H9 (cell line): ENCODE data around the gene DHX30. TPM values are rescaled to one million over a fixed set of nuclear protein-coding genes. Genes with fewer than 3 reads are reported as not detected.
"Not testable (repeated sequence)": the region's sequence is repeated elsewhere in the genome, so short reads cannot be mapped to it uniquely, and the experiment has no call there.

ENCODE experiments used
- DNase-seq: peaks from one replicate; pipeline ENCODE4 v3.0.0-alpha.2; 2017
- H2AFZ ChIP-seq: one replicate; pipeline ENCODE4 v1.6.1; 2013; ENCODE audit warnings: mild to moderate bottlenecking, low read length, control low read depth, moderate library complexity
- H2AK5ac ChIP-seq: 2 replicates; pipeline ENCODE4 v1.6.1; 2013; ENCODE audit warnings: low read length, control low read depth, mixed read lengths; ENCODE audit not compliant: insufficient read length
- H2BK120ac ChIP-seq: one replicate; pipeline ENCODE4 v1.6.1; 2013; ENCODE audit warnings: low read depth, mild to moderate bottlenecking, low read length, control low read depth, inconsistent platforms; ENCODE audit not compliant: poor library complexity, severe bottlenecking
- H2BK12ac ChIP-seq: 2 replicates; pipeline ENCODE4 v1.6.1; 2013; ENCODE audit warnings: low read length, control low read depth, mixed read lengths, low read depth; ENCODE audit not compliant: insufficient read length
- H2BK15ac ChIP-seq: 2 replicates; pipeline ENCODE4 v1.6.1; 2013; ENCODE audit warnings: low read depth, low read length, control low read depth
- H2BK20ac ChIP-seq: one replicate; pipeline ENCODE4 v1.6.1; 2013; ENCODE audit warnings: low read depth, mild to moderate bottlenecking, low read length, control low read depth, inconsistent platforms; ENCODE audit not compliant: poor library complexity, severe bottlenecking
- H2BK5ac ChIP-seq: 2 replicates; pipeline ENCODE4 v1.6.1; 2013; ENCODE audit warnings: low read length, control low read depth, mixed read lengths; ENCODE audit not compliant: insufficient read length
- H3K14ac ChIP-seq: 2 replicates; pipeline ENCODE4 v1.6.1; 2013; ENCODE audit warnings: low read length, control low read depth; ENCODE audit not compliant: insufficient read depth
- H3K18ac ChIP-seq: 2 replicates; pipeline ENCODE4 v1.6.1; 2013; ENCODE audit warnings: low read depth, mild to moderate bottlenecking, mixed read lengths, low read length, control low read depth; ENCODE audit not compliant: insufficient read length
- H3K23ac ChIP-seq: 2 replicates; pipeline ENCODE4 v1.6.1; 2013; ENCODE audit warnings: low read length, control low read depth, mixed read lengths, low read depth; ENCODE audit not compliant: insufficient read length
- H3K23me2 ChIP-seq: 2 replicates; pipeline ENCODE4 v1.6.1; 2013; ENCODE audit warnings: low read depth, mild to moderate bottlenecking, mixed read lengths, low read length, control low read depth; ENCODE audit not compliant: insufficient read length, poor library complexity, severe bottlenecking
- H3K27ac ChIP-seq: 2 replicates; pipeline ENCODE4 v1.5.1; 2013; ENCODE audit warnings: low read length, control low read depth, mixed read lengths, low read depth; ENCODE audit not compliant: insufficient read length
- H3K27me3 ChIP-seq: 2 replicates; pipeline ENCODE4 v1.6.1; 2013; ENCODE audit warnings: low read length, control low read depth, inconsistent platforms; ENCODE audit not compliant: insufficient read depth
- H3K4ac ChIP-seq: 2 replicates; pipeline ENCODE4 v1.6.1; 2013; ENCODE audit warnings: low read depth, mild to moderate bottlenecking, control low read depth, inconsistent platforms, low read length, moderate library complexity
- H3K4me1 ChIP-seq: 2 replicates; pipeline ENCODE4 v1.6.1; 2013; ENCODE audit warnings: low read length, control low read depth, inconsistent platforms; ENCODE audit not compliant: insufficient read depth
- H3K4me2 ChIP-seq: 2 replicates; pipeline ENCODE4 v1.6.1; 2013; ENCODE audit warnings: low read length, control low read depth, mixed read lengths; ENCODE audit not compliant: insufficient read length, insufficient read depth
- H3K56ac ChIP-seq: 2 replicates; pipeline ENCODE4 v1.6.1; 2013; ENCODE audit warnings: low read depth, mild to moderate bottlenecking, mixed read lengths, low read length, control low read depth; ENCODE audit not compliant: insufficient read length
- H3K79me1 ChIP-seq: 2 replicates; pipeline ENCODE4 v1.6.1; 2013; ENCODE audit warnings: low read depth, mild to moderate bottlenecking, moderate library complexity, low read length, control low read depth, inconsistent platforms; ENCODE audit not compliant: insufficient read depth, poor library complexity, severe bottlenecking
- H3K79me2 ChIP-seq: 2 replicates; pipeline ENCODE4 v1.6.1; 2013; ENCODE audit warnings: low read length, control low read depth, inconsistent platforms; ENCODE audit not compliant: insufficient read depth
- H3K9ac ChIP-seq: 2 replicates; pipeline ENCODE4 v1.6.1; 2013; ENCODE audit warnings: low read length, control low read depth, mixed read lengths; ENCODE audit not compliant: insufficient read length; ENCODE audit errors: extremely low read depth
- H3K9me3 ChIP-seq: one replicate; pipeline ENCODE4 v1.6.1; 2013; ENCODE audit warnings: low read depth, low read length, inconsistent platforms; ENCODE audit not compliant: control insufficient read depth
- H3T11ph ChIP-seq: one replicate; pipeline ENCODE4 v1.6.1; 2013; ENCODE audit warnings: mild to moderate bottlenecking, low read length, control low read depth, inconsistent platforms
- H4K20me1 ChIP-seq: one replicate; pipeline ENCODE4 v1.6.1; 2013; ENCODE audit not compliant: control insufficient read depth, insufficient read length, insufficient read depth
- H4K5ac ChIP-seq: 2 replicates; pipeline ENCODE4 v1.6.1; 2013; ENCODE audit warnings: low read depth, mild to moderate bottlenecking, mixed read lengths, low read length, control low read depth; ENCODE audit not compliant: insufficient read length
- H4K8ac ChIP-seq: replicated peaks from 2 replicates; pipeline ENCODE4 v1.6.1; 2013; ENCODE audit warnings: low read length, control low read depth, mixed read lengths, low read depth; ENCODE audit not compliant: insufficient read length
- H4K91ac ChIP-seq: 2 replicates; pipeline ENCODE4 v1.6.1; 2013; ENCODE audit warnings: low read depth, mild to moderate bottlenecking, moderate library complexity, mixed read lengths, low read length, control low read depth; ENCODE audit not compliant: insufficient read length
- H3K27ac Mint-ChIP-seq, 3 experiments: 2 replicates in 2 of 3; 3 replicates in 1 of 3; pipeline ENCODE4 v1.8.0; 2020 to 2021; ENCODE audit warnings: mixed read lengths in 3 of 3, mild to moderate bottlenecking in 1 of 3, moderate library complexity in 1 of 3
- H3K27me3 Mint-ChIP-seq: 2 replicates; pipeline ENCODE4 v1.8.0; 2021; ENCODE audit warnings: low read depth, mild to moderate bottlenecking, moderate library complexity, mixed read lengths
- H3K36me3 Mint-ChIP-seq, 3 experiments: 2 replicates in 2 of 3; 3 replicates in 1 of 3; pipeline ENCODE4 v1.8.0; 2020 to 2021; ENCODE audit warnings: low read depth in 3 of 3, mixed read lengths in 3 of 3; ENCODE audit not compliant: insufficient read depth in 1 of 3
- H3K4me1 Mint-ChIP-seq, 2 experiments: 2 replicates each; pipeline ENCODE4 v1.8.0; 2020; ENCODE audit warnings: mixed read lengths in 2 of 2
- H3K4me3 Mint-ChIP-seq, 2 experiments: 2 replicates in 1 of 2; 3 replicates in 1 of 2; pipeline ENCODE4 v1.8.0; 2020 to 2021; ENCODE audit warnings: mild to moderate bottlenecking in 2 of 2, mixed read lengths in 2 of 2, moderate library complexity in 1 of 2
- H3K9me3 Mint-ChIP-seq, 2 experiments: 2 replicates in 1 of 2; 3 replicates in 1 of 2; pipeline ENCODE4 v1.8.0; 2020; ENCODE audit warnings: mild to moderate bottlenecking in 2 of 2, mixed read lengths in 2 of 2, moderate library complexity in 1 of 2
- WGBS: extraction: QIAGEN DNeasy Blood & Tissue Kit; methylation state at CpG from one replicate; pipeline ENCODE4 v1.1.7; 2013; ENCODE audit warnings: missing lambda C conversion rate, low lambda C conversion rate, mixed read lengths; ENCODE audit not compliant: insufficient read length; ENCODE audit errors: extremely low coverage; 5-methylcytosine and 5-hydroxymethylcytosine counted together
- total RNA-seq: library from RNA; stranded (reverse); gene quantifications from 2 replicates; pipeline ENCODE4 v1.2.1, GENCODE V29; 2021
- TF ChIP-seq, protein P1 (sequence below): fragments of 200-600 bp; sonication (generic); conservative IDR thresholded peaks from 3 replicates; pipeline ENCODE4 v1.8.0; 2021; ENCODE audit warnings: antibody characterized with exemption, mild to moderate bottlenecking

Gene DHX30
- total RNA-seq, 1 experiment from 2014 or later, result 107 TPM

- Mint-ChIP-seq H3K9me3 (no peaks in the 10 kb centered on the region), H3K27me3 (no peaks in the 10 kb centered on the region), H3K4me1 (peaks cover 4 to 16% of the 10 kb centered on the region in 2 experiments), H3K4me3 (no peak overlapping the region), H3K27ac (peak overlapping the region in 2 of 3 experiments; percentile 7 to 11; a peak in 2 of 7 replicates), H3K36me3 (peaks cover 19 to 46% (median 40%) of the 10 kb centered on the region in 3 experiments)
- no peak overlapping the region for H2BK120ac ChIP-seq
- H2AFZ ChIP-seq, result no peak overlapping the region
- H3K56ac ChIP-seq, result no peak overlapping the region
- H3K79me2 ChIP-seq, result no peaks in the 10 kb centered on the region
- no peak overlapping the region for H2BK5ac ChIP-seq
- no peak overlapping the region for H3K23ac ChIP-seq
- no peak overlapping the region for H3T11ph ChIP-seq
- no peak overlapping the region for H3K27ac ChIP-seq
- no peak overlapping the region for H3K4ac ChIP-seq
- H3K18ac ChIP-seq, result no peak overlapping the region
- H2AK5ac ChIP-seq, result no peak overlapping the region
- no peak overlapping the region for H3K14ac ChIP-seq
- no peak overlapping the region for H4K8ac ChIP-seq
- H2BK20ac ChIP-seq, result no peak overlapping the region
- no peaks in the 10 kb centered on the region for H3K79me1 ChIP-seq
- H3K27me3 ChIP-seq, result no peaks in the 10 kb centered on the region
- TF ChIP-seq, protein P1, sequence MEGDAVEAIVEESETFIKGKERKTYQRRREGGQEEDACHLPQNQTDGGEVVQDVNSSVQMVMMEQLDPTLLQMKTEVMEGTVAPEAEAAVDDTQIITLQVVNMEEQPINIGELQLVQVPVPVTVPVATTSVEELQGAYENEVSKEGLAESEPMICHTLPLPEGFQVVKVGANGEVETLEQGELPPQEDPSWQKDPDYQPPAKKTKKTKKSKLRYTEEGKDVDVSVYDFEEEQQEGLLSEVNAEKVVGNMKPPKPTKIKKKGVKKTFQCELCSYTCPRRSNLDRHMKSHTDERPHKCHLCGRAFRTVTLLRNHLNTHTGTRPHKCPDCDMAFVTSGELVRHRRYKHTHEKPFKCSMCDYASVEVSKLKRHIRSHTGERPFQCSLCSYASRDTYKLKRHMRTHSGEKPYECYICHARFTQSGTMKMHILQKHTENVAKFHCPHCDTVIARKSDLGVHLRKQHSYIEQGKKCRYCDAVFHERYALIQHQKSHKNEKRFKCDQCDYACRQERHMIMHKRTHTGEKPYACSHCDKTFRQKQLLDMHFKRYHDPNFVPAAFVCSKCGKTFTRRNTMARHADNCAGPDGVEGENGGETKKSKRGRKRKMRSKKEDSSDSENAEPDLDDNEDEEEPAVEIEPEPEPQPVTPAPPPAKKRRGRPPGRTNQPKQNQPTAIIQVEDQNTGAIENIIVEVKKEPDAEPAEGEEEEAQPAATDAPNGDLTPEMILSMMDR, result no peak
- no peak overlapping the region for H3K4me2 ChIP-seq
- H4K5ac ChIP-seq, result no peak overlapping the region
- H3K9ac ChIP-seq, result no peak overlapping the region
- no peaks in the 10 kb centered on the region for H3K23me2 ChIP-seq
- no peaks in the 10 kb centered on the region for H4K20me1 ChIP-seq
- no peaks in the 10 kb centered on the region for H3K9me3 ChIP-seq
- no CpG with 5 or more reads among the region's 1 CpG for WGBS
- no peak for DNase-seq
- H3K4me1 ChIP-seq, result no peaks in the 10 kb centered on the region
- H4K91ac ChIP-seq, result no peak overlapping the region
- no peak overlapping the region for H2BK15ac ChIP-seq
- H2BK12ac ChIP-seq, result no peak overlapping the region
Observed at GRCh38 chr3:47885168-47885567, 82.2 kb downstream of the DHX30 start.

GRCh38 chr3:47887991-47888390 is 85.1 kb downstream of the DHX30 start:
- not testable (repeated sequence) for H3K79me1 ChIP-seq, H2BK12ac ChIP-seq, H3K4me1 ChIP-seq, H3K14ac ChIP-seq, H3K27ac ChIP-seq, H2BK15ac ChIP-seq, H3K4me2 ChIP-seq, H3K4ac ChIP-seq, H4K20me1 ChIP-seq, H2BK20ac ChIP-seq, H3K56ac ChIP-seq, H4K5ac ChIP-seq, H3T11ph ChIP-seq, H2BK120ac ChIP-seq, H2AK5ac ChIP-seq, H3K23me2 ChIP-seq, H2AFZ ChIP-seq, DNase-seq, H2BK5ac ChIP-seq, H4K8ac ChIP-seq, H3K23ac ChIP-seq, H4K91ac ChIP-seq, H3K27me3 Mint-ChIP-seq, H3K9ac ChIP-seq, H3K4me3 Mint-ChIP-seq, H3K9me3 Mint-ChIP-seq, H3K79me2 ChIP-seq, H3K9me3 ChIP-seq, H3K18ac ChIP-seq, H3K27me3 ChIP-seq
- Mint-ChIP-seq H3K27ac (peak overlapping the region; percentile 2 to 66 (median 48); a peak in 5 of 7 replicates), H3K36me3 (peaks cover 18 to 43% (median 30%) of the 10 kb centered on the region in 3 experiments; a peak in 6 of 7 replicates), H3K4me1 (peaks cover 33 to 44% of the 10 kb centered on the region in 2 experiments)
- WGBS, result no CpG with 5 or more reads among the region's 9 CpGs
